Body of pancreas (tissue), 4 donors: ENCODE data around the gene HEATR5B.

Experiments used
- CTCF ChIP-seq, 7 experiments: fragments of 450-650 bp in 4 of 7; fragments of 200-600 bp in 3 of 7; sonication (generic) in 3 of 7; IDR thresholded peaks; one replicate each; pipeline ENCODE4 v1.5.1; 2016 to 2019; ENCODE audit warnings: antibody characterized with exemption in 7 of 7
- POLR2A ChIP-seq, 3 donors: fragments of 450-650 bp; IDR thresholded peaks; one replicate each; pipeline ENCODE4 v1.6.1; 2016; ENCODE audit warnings: antibody characterized with exemption in 3 of 3, mild to moderate bottlenecking in 2 of 3

- TF ChIP-seq POLR2A (IDR thresholded peaks at IDR 0.05) (no peak), CTCF (IDR thresholded peaks at IDR 0.05) (no peak)
Measured at GRCh38 chr2:37039580-37039979, 44.6 kb downstream of the HEATR5B start.
